ENCODE data around the gene MAML3.

MAML3 gene

GRCh38 chr4:140019619-140020347 is 134.2 kb downstream of the MAML3 start:
- peak overlapping the region; percentile 81 for H3K27ac Mint-ChIP-seq
- peaks cover 24% of the 10 kb centered on the region for H3K9me3 Mint-ChIP-seq

GRCh38 chr4:140018931-140019618 is 134.9 kb downstream of the MAML3 start:
- Mint-ChIP-seq H3K4me1 (peaks cover 35% of the 10 kb centered on the region), H3K9me3 (peaks cover 30% of the 10 kb centered on the region), H3K36me3 (ENCODE audit: low read depth) (peaks cover 37% of the 10 kb centered on the region), H3K4me3 (no peak overlapping the region), H3K27me3 (ENCODE audit: low read depth, poor library complexity) (no peaks in the 10 kb centered on the region), H3K27ac (peak overlapping the region; percentile 72)
- DNase-seq: no peak
- no peak for TF ChIP-seq CTCF (IDR thresholded peaks at IDR 0.05)

More at GRCh38 chr4:140019619-140020347, 134.2 kb downstream of the MAML3 start:
- no peak for TF ChIP-seq CTCF (IDR thresholded peaks at IDR 0.05)
- Mint-ChIP-seq H3K4me1 (peaks cover 35% of the 10 kb centered on the region), H3K27me3 (ENCODE audit: low read depth, poor library complexity) (no peaks in the 10 kb centered on the region), H3K4me3 (no peak overlapping the region), H3K36me3 (ENCODE audit: low read depth) (peaks cover 30% of the 10 kb centered on the region)
- no peak for DNase-seq

GRCh38 chr4:140014284-140014683 is 139.7 kb downstream of the MAML3 start:
- no peak overlapping the region for H3K27ac Mint-ChIP-seq
- no peak for DNase-seq
- TF ChIP-seq CTCF (IDR thresholded peaks at IDR 0.05): no peak
- H3K9me3 Mint-ChIP-seq: peaks cover 33% of the 10 kb centered on the region
- H3K4me1 Mint-ChIP-seq: peaks cover 33% of the 10 kb centered on the region
- H3K27me3 Mint-ChIP-seq (ENCODE audit: low read depth, poor library complexity): no peaks in the 10 kb centered on the region
- H3K36me3 Mint-ChIP-seq (ENCODE audit: low read depth): peaks cover 53% of the 10 kb centered on the region
- H3K4me3 Mint-ChIP-seq: no peak overlapping the region

- H3K4me1 Mint-ChIP-seq: peaks cover 39% of the 10 kb centered on the region
- H3K27ac Mint-ChIP-seq: peak overlapping the region; percentile 95
- H3K4me3 Mint-ChIP-seq: no peak overlapping the region
- H3K36me3 Mint-ChIP-seq (ENCODE audit: low read depth): peaks cover 53% of the 10 kb centered on the region
- peak; percentile 17 for DNase-seq
- TF ChIP-seq CTCF (IDR thresholded peaks at IDR 0.05): peak; percentile 34
- H3K9me3 Mint-ChIP-seq: peaks cover 33% of the 10 kb centered on the region
- no peaks in the 10 kb centered on the region for H3K27me3 Mint-ChIP-seq (ENCODE audit: low read depth, poor library complexity)
Measured at GRCh38 chr4:140012688-140013486, 141.1 kb downstream of the MAML3 start.

- Mint-ChIP-seq H3K4me1 (peaks cover 84% of the 10 kb centered on the region), H3K27me3 (ENCODE audit: low read depth, poor library complexity) (no peaks in the 10 kb centered on the region), H3K27ac (peak overlapping the region; percentile 96), H3K9me3 (no peaks in the 10 kb centered on the region), H3K4me3 (peak overlapping the region; percentile 74), H3K36me3 (ENCODE audit: low read depth) (peaks cover 7% of the 10 kb centered on the region)
- DNase-seq: no peak
- no peak for TF ChIP-seq CTCF (IDR thresholded peaks at IDR 0.05)
Measured at GRCh38 chr4:140005699-140006098, 148.3 kb downstream of the MAML3 start.
